Measurements from ENCODE around the gene BEND5.

DNA sequence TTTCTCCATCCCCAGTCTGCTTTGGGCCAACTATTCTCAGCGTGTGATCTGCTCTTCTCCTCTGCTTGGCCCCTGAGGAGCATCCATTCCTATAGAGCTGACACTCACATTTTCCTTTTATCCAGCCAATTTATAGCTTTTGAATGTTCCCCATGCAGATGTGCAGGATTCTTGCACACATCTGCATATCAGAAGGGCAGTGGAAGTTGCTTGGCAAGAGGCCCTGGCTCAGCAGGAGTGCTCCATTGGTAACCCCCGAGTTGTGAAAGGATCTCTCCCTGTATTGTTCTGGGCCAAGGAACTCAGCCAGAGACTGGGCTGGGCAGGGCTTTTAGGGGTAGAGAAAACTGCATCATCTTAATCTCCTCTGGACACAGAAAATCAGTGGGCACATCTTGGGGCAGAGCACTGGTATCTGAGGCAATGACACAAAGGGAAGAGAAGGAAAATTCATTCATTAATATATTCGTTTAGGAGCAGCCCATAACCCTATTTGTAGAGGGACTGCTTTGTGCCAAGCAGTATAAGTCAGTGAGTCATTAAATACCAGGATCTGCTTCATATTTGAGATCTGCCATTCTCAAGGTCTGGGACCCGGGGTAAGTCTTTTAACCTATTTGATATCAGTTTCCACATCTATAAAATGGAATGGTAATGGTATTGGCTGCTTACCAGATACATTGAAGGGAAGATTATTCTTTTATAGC, 31.0 kb upstream of the BEND5 start:
- TF ChIP-seq, protein P1, sequence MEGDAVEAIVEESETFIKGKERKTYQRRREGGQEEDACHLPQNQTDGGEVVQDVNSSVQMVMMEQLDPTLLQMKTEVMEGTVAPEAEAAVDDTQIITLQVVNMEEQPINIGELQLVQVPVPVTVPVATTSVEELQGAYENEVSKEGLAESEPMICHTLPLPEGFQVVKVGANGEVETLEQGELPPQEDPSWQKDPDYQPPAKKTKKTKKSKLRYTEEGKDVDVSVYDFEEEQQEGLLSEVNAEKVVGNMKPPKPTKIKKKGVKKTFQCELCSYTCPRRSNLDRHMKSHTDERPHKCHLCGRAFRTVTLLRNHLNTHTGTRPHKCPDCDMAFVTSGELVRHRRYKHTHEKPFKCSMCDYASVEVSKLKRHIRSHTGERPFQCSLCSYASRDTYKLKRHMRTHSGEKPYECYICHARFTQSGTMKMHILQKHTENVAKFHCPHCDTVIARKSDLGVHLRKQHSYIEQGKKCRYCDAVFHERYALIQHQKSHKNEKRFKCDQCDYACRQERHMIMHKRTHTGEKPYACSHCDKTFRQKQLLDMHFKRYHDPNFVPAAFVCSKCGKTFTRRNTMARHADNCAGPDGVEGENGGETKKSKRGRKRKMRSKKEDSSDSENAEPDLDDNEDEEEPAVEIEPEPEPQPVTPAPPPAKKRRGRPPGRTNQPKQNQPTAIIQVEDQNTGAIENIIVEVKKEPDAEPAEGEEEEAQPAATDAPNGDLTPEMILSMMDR (IDR thresholded peaks at IDR 0.05): no peak
- TF ChIP-seq POLR2A (IDR thresholded peaks at IDR 0.05; ENCODE audit: low read depth): no peak
- no peak for TF ChIP-seq POLR2AphosphoS5 (IDR thresholded peaks at IDR 0.05)

All from esophagus muscularis mucosa (tissue), 3 donors.